Fibroblast of the conjunctiva (primary cell): ENCODE data around the gene SOBP.
"Not testable (repeated sequence)": the region's sequence is repeated elsewhere in the genome, so short reads cannot be mapped to it uniquely, and the experiment has no call there.

Experiments
- DNase-seq: peaks from one replicate; pipeline ENCODE4 v3.0.0-alpha.2; 2010; ENCODE audit warnings: low read depth

SOBP gene

DNA sequence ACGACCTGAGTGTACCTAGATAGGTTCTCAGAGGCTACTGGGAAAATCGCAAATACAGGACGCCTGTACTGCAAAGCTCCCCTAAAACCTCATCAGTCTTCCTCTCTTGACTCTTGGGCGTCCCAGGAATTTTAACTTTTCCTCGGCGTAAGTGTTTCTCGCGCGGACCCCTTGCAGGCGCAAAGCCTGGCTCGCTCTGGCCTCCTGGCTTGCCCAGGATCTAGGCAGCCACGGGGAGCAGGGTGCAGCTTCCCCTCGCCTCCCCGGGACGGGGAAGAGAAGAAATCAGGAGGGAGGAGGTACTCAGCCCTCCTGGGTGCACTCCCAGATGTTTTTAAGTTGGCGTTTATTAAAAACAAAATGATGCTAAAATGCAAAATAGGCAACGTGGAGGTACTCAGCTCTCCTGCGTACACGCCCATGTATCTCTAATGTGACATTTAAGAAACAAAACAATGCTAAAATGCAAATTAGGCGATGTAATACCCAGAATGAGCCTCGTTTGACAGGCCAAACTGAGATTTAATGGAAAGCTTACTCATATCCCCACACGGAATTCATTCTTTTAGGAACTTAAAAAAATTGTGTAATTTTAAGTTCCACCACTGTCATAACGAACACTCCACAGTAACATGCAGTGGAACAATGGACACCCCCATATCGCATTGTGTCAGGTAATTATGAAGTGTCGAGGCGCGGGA lies 1.6 kb upstream of the SOBP start:
- DNase-seq: no peak

DNA sequence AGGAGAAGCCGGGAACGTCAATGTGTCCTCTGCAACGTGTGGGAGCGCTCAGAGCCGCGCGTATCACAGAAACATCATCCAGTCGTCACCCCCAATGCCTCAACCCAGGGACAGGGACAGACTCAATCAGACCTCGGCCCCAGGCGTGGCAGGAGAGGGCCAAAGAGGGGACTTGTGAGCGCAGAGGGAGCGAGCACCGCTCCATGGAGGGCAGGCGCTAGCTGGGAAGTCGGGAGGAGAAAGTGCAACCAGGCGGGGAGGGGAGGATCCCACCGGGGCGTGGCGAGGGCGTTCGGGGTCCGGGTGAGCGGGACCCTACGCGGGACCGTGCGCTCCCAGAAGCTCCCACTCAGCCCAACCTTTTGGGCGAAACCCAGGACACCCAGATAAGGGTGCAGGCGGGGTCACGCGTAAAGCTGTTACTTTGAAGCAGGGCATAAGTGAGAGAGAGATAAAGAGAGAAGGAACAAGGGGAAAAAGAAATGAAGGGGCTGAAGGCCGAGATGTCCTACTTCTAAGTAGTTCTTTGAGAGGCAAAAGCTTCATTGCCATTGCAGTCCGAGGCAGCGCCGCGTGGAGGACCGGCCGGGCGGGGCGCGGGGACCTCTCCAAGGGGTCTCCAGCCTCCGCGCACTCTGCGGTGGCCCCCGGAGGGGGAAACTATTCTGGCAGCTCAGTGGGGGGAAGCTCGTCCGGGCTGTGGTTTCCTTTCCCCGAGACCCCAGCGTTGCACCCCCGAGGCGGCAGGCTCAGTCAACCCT lies 862 bp upstream of the SOBP start:
- DNase-seq: no peak

DNA sequence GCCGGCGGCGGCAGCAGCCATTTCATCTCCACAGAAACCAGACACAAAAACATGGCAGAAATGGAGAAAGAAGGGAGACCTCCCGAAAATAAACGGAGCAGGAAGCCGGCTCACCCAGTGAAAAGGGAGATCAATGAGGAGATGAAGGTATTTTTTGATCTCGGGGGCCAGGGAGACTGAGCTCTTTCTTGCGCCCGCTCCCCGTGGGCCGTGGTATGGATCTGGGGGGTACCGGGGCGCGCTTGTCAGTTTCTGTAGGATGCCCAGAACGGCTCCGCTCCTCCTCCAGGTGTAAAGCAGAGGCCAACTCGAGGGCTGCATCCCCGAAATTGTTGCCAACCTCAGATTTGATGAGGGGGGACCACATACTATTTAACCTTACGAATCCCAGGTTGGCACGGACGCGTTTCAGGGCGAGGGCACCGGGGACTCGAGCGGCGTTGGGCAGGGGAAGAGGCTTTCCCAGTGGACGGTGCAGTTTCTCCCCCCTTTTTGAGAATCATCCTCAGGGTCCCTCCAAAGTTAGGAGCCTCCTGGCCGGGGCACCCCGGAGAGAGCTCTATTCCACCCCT lies 735 bp downstream of the SOBP start:
- DNase-seq: no peak

DNA sequence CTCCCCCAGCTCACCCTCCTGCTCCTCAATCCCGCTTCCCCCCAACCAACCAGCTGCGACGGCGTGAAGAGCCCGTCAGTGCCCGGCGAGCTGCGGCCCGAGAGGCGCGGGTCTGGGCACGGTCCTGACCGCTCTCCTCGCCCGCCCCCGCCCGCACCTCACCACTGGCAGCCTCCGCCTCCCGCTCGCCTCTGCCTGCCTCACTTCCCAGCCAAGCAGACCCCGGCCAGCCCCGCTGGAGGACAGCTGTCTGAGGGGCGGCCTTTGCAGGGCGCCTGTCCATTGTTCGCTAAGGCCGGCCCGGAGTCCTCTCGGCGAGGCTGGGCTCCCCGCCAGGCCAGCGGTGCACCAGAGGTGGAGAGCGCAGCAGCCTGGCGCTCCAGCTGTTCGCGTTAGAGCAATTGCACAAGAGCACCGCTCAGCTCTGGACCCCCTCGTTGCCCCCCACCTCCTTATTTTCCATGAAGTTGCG lies 1.3 kb downstream of the SOBP start:
- peak; percentile 17 for DNase-seq

DNA sequence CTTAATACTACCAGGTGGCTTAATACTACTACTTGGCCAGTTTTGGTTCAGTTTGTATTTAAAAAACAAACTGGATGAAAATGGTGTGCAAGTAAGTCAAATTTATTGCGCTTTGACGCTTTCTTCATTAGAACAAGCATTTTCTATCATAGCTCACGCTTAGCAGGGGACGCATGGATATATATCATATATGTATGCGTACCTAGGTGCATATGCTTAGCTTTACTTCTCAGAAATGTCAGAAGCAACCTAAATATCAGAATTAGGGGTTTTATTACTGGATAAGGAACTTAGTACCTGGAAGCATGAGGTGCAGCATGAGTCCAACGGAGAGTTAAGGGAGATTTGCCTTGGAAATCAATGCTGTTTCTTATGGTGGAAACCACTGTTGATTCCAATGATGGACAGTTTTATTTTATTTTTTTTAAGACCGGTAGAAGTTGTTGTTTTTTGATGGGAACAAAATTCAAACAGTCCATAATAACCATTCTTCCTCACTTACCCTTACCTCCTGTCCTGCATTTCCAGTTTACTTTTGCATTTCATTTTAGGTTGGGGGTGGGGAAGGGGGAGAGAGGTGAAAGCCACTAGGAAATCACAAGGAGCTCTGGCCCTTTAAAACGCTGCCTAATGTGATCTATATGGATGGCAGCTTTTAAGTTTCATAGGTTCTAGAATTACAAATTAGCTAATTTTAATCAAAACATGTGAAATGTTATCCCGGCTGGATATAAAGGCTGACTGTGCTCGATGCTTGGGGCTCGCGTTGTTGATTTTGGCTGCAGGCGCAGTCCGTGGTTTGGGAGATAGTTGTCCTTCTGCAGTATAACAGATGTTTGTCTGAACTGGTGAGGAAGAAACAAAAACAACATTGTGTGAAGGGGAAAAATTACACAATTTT lies 2.1 kb downstream of the SOBP start:
- peak; percentile 60 for DNase-seq

DNA sequence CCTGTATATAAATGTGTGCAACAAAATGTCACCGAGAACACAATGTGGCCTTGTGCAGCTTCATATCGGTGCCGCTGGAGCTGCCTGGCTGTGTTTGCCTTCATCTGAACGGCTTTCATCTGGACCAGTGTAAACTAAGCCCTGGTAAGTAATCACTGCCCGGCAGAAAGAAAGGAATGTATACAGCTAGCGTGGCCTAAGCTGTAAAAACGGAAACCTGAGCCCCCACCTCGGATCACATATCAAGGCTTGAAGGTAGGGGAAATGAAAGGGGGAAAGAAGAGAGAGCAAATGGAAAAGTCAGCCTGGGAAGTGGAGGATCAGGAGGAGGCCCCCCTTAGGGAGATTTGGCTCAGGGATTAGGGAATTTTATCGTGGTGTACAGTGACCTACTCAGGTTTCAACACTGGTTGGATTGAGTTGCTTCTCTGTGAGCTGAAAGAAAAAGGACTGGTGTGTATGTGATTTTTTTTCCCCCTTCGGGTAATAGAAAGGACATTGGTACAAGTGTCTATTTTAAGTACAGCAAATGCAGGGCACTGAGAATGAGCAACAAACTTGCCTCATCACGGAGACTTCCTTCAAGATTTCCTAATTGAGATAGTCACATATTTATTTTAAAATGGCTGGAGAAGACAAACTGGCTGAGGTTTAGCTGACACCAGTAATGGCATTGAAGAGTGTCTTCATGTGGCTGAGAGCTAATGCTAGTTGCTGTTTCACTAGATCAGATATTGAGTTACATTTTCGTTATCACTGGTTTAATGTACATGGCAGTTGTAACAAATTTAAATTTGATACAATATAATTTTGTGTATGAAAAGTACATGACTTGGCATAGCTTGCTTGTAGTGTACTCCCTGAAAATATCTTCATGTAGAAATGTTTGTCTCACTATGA lies 3.5 kb downstream of the SOBP start:
- DNase-seq: no peak

DNA sequence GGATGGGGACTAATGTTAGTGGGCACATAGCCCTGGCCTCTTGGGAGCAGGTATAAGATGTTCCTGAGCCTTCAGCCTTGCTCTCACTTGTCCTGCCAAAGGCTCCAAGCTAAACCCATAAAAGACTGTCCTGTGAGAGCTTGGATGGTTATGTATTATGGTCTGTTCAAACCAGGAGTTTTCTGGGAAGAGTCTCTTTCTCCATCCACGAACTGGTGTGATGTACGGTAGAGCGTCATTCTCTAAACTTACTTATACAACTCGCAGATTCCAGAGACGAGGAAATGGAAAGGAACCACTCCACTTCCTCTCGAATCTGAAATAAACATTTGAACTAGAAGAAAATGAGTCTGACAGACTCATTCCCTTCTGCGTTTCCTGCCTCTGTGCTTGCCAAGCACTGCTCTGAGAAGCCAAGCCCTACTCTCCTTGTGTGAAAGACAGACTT lies 5.3 kb downstream of the SOBP start:
- no peak for DNase-seq

DNA sequence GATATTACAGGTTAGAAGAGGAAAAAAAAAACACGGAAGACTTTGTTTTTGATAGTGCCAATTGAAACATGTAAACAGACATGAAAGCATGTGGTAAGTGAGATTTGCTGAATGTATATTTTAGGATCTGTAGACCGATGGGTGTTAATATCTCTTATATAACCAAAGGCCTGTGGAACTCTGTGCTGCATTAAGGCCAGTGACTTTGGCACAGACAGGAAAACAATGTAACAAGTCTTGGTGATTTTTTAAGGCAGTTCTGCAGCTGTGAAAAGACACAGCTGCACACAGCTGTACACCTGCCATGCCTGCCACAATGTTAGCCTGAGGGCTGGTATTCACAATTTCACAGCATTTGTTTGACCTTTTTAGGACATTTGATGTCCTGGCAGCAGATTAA lies 6.1 kb downstream of the SOBP start:
- DNase-seq: no peak

DNA sequence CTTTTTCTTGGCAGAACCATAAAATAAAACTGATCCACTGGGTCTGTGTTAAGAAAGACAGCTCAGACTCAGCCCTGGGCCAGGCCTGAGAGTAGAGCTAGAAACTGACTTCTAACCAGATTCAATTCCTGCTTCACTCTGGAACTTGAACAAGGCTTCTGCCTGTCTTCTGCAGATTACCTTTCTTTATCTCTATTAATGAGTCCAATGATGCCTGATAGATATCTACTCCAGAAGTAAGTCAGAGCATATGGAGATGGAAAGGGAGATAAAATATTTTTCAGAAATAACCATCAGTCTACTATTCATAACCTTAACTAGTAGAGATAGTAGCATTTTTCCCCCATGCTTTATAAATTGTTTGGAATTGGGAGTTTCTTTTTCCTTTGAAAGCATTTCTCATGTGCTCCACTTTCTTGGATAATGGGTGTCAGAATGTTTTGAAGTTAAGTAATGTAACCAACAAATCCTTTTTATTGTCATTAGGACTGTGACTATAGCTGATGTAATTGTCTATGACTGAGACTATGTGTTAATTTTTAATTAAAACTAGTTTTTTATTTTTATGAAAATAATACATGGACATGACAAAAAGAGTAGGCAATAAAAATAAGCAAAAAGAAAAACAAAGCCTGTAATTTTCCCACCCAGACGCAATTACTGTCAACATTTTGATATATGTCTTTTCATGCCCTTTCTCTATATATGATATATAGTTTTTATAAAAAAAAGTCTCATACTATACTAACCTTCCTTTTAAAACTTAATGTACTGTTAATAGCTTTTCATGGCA lies 7.2 kb downstream of the SOBP start:
- no peak for DNase-seq

DNA sequence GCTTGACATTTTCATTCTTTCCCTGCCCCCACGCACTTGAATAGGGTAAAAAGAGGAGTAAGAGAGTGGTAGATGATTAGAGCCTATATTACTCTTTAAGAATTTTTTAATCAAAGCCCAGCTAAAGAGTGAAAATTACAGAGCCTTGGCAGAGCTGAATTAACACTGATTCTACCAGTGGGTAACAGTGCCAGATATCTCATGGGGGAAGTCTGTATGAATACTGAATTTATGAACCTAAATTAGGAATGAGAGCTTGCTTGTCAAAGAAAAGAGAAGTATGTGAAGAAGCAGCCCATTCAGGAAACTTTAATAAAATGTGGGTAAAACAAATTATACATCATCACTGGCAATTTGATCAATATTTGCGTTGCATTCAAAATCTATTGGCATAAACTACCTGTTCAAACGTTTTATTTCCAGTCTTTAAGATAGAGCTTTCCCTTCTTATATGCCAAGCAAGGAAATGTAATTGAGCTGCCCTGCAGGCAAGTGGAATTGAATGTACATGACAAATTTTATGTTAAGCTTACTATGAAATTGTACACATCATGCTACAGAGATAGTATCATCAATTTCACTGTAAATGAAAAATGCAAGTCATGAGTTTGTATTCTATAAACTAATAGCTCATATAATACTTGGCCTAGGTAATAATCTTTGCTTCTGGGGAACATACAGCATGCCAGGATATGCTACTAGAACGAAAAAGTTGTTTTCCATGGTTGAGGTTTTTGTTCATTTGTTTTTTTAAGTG lies 14.5 kb downstream of the SOBP start:
- DNase-seq: no peak

DNA sequence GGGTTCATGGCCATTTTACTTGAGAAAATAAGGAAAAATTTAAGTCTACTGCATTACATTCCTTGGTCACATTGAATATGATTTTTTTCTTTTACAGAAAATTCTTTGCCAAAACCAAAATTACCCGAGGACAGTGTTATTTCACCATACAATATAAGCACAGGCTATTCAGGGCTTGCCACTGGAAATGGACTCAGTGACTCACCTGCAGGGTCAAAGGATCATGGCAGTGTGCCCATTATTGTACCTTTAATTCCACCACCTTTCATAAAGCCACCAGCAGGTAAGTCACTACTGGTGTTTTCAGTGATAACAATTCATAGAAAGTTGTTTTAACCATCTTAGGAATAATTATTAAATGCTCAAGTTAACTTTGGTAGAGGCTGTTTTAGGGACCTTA lies 16.2 kb downstream of the SOBP start:
- no peak for DNase-seq

DNA sequence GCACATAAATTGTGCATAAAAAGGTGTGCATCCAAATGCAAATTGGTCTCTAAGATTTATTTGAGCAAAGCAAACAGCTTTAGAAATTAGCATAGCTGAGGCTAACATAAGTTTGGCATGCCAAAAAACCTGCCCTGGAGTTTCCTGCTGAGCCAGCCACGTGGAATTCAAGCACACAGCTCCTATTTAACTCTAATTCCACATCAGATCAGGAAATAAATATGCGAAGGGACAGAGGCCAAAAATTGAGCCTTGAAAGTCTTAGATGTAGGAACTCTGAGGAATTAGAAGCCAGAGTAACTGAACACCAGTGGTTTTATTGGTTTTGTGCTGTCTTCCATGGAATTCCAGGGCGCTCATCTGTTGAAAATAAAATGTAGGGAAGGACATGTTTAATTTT lies 19.6 kb downstream of the SOBP start:
- DNase-seq: no peak

DNA sequence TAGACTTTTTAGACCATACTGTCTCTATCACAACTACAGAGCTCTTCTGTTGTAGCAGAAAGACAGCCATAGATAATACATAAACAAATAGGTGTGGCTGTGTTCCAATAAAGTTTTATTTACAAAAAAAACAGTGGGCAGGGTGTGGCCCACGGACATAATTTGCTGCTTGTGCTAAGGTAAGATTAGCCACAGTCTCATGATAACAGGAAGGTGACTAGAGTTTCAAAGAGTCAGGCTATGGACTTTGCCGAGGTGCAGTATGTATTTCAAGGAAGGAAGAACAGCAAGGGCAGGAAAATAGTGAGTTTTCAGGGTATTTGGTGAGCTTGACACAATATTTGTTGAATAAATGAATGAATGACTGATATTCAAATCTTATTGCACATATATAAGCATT lies 20.2 kb downstream of the SOBP start:
- no peak for DNase-seq

DNA sequence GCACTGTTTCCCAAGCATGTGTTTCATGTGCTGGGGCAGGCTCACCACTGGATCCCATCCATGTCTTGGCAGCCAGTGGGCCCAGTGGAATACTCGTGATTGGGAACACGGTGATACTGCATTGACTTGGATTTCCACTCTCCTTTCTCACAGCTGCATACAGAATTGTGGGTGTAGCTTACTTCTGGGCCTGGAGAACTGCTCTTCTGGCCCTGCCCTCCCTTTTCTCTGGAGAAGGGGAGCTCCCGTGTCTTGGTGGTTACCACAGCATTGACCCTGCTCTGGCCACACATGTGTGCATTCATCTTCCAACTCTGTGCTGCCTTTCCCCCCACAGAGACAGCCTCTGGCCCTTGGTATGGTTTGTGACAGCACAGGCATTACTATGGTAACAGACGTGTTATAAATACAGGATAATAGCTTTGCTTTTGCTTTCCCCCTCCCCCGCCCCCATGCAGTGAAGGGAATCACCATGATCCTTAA lies 21.6 kb downstream of the SOBP start:
- no peak for DNase-seq

DNA sequence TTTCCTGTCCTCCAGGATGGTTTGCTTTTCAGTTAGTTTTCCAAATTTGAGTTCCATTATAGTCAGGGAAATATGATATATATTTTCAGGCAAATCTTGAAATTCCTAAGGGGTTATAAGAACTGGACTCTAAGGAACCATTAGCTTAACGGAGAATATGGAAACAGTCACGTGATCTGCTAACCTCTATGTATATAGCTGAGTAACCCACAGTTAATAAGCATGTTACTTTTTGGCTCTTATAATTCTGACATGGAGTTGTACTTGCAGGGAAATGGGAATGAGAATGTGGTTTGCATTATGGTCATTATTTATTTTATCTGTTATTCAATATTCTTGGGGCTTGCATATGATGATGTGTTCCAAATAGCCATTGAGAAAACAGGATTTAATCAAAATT lies 23.3 kb downstream of the SOBP start:
- no peak for DNase-seq

DNA sequence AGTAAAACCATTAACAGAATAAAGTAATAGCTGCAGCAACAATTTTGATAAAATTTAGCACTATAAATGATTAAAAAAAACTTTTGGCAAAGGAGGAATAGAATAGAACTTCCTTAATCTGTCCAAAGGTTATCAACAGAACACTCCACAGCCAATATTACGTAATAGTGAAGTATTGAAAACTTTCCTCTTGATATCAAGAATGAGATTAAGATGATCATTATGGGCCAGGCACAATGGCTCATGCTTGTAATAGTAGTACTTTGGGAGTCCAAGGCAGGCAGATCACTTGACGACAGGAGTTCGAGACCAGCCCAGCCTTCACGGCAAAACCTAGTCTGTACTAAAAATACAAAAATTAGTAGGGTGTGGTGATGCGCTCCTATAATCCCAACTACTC lies 26.0 kb downstream of the SOBP start:
- no peak for DNase-seq

DNA sequence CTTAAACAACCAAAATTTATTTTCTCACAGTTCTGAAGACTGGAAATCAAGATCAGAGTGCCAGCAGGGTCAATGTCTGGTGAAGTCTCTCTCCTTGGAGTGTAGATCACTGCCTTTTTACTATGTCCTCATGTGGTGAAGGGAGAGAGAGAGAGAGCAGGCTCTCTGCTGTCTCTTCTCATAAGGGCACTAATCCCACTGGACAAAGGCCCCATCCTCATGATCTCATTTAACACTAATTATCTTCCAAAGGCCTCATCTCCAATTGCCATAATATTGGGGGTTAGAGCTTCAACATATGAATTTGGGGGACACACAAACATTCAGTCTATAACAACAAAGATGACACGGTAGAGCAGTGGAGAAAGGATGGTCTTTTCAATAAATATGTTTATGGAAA lies 27.4 kb downstream of the SOBP start:
- no peak for DNase-seq

DNA sequence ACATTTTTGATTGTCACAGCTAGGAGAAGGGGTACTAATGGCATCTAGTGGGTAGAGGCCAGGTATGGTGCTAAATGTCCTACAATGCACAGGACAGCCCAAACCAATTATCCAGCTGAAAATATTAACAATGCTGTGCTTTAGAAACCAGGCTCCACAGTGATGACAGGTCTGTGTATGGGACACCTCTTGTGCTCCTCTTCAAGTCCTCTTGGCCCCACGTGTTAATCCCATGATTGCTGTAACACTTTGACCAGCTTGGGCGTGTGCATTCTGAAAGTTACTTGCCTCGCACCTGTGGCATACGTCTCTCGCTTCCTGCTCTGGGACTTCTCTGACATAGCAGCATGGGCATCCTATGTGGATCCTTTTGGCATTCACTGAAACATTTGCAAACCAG lies 29.3 kb downstream of the SOBP start:
- DNase-seq: not testable (repeated sequence)

DNA sequence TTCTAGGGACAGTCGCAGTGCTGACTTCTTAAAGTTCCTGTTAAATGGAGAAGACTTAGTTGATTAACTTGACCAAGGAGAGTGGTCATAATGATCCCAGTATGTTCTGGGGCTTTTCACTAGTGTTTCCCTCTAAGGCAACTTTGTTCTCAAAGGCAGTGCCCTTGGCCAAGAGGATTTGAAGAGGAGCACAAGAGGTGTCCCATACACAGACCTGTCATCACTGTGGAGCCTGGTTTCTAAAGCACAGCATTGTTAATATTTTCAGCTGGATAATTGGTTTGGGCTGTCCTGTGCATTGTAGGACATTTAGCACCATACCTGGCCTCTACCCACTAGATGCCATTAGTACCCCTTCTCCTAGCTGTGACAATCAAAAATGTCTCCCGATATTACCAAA lies 30.8 kb downstream of the SOBP start:
- not testable (repeated sequence) for DNase-seq
